Measurements from ENCODE around the gene PDK2.
"Not testable (repeated sequence)": the region's sequence is repeated elsewhere in the genome, so short reads cannot be mapped to it uniquely, and the experiment has no call there.

Gene PDK2

GRCh38 chr17:50058296-50058953, 36.7 kb upstream of the PDK2 start:
- no peak for DNase-seq

- DNase-seq = no peak
Observed at GRCh38 chr17:50059256-50059655, 35.9 kb upstream of the PDK2 start.

- DNase-seq = peak in 3 of 51 donors; percentile 23 to 31 (median 24)
Observed at GRCh38 chr17:50059759-50060273, 35.3 kb upstream of the PDK2 start.

GRCh38 chr17:50060951-50061712, 34.0 kb upstream of the PDK2 start:
- peak in 28 of 51 donors; percentile 9 to 70 (median 41) for DNase-seq

- DNase-seq = not testable (repeated sequence)
Observed at GRCh38 chr17:50061713-50062045, 33.5 kb upstream of the PDK2 start.

GRCh38 chr17:50062293-50063243, 32.6 kb upstream of the PDK2 start:
- DNase-seq = peak in 8 of 51 donors; percentile 5 to 52 (median 17)

GRCh38 chr17:50063561-50064252, 31.4 kb upstream of the PDK2 start:
- peak in 1 of 51 donors; percentile 4 for DNase-seq

- DNase-seq = peak in 7 of 51 donors; percentile 10 to 62 (median 28)
Observed at GRCh38 chr17:50064253-50065001, 30.7 kb upstream of the PDK2 start.

GRCh38 chr17:50065056-50065455, 30.1 kb upstream of the PDK2 start:
- no peak for DNase-seq

GRCh38 chr17:50066995-50067394, 28.2 kb upstream of the PDK2 start:
- no peak for DNase-seq

GRCh38 chr17:50067996-50068395, 27.2 kb upstream of the PDK2 start:
- DNase-seq = no peak

GRCh38 chr17:50070908-50071680, 24.1 kb upstream of the PDK2 start:
- no peak for DNase-seq

GRCh38 chr17:50071692-50072091, 23.5 kb upstream of the PDK2 start:
- no peak for DNase-seq

GRCh38 chr17:50072130-50072529, 23.0 kb upstream of the PDK2 start:
- DNase-seq = no peak

- DNase-seq = no peak
Observed at GRCh38 chr17:50072925-50073324, 22.2 kb upstream of the PDK2 start.

- no peak for DNase-seq
Observed at GRCh38 chr17:50074227-50074626, 20.9 kb upstream of the PDK2 start.

GRCh38 chr17:50075446-50076032, 19.6 kb upstream of the PDK2 start:
- DNase-seq = no peak

GRCh38 chr17:50076221-50076590, 18.9 kb upstream of the PDK2 start:
- no peak for DNase-seq

- DNase-seq = no peak
Observed at GRCh38 chr17:50076591-50077235, 18.4 kb upstream of the PDK2 start.

All from hypothalamus (tissue), 51 donors.